ENCODE measurements around the gene LZTFL1.
A peak's percentile ranks its signal among the peaks of the same experiment; 100 is the strongest.

LZTFL1 gene

GRCh38 chr3:45884368-45885201, 42.7 kb upstream of the LZTFL1 start:
- TF ChIP-seq CTCF (IDR thresholded peaks at IDR 0.05; ENCODE audit: low read length, missing control alignments): no peak
- no peak overlapping the region for H3K4me3 ChIP-seq (replicated peaks; ENCODE audit: low read depth, low read length)
- no peak for DNase-seq (ENCODE audit: low read depth)

GRCh38 chr3:45881078-45882022, 39.4 kb upstream of the LZTFL1 start:
- TF ChIP-seq CTCF (IDR thresholded peaks at IDR 0.05; ENCODE audit: low read length, missing control alignments): no peak
- DNase-seq (ENCODE audit: low read depth): peak; percentile 17
- H3K4me3 ChIP-seq (replicated peaks; ENCODE audit: low read depth, low read length): no peak overlapping the region

GRCh38 chr3:45880725-45881077, 38.8 kb upstream of the LZTFL1 start:
- DNase-seq (ENCODE audit: low read depth): no peak
- no peak for TF ChIP-seq CTCF (IDR thresholded peaks at IDR 0.05; ENCODE audit: low read length, missing control alignments)
- H3K4me3 ChIP-seq (replicated peaks; ENCODE audit: low read depth, low read length): no peak overlapping the region

GRCh38 chr3:45878124-45878523, 36.2 kb upstream of the LZTFL1 start:
- TF ChIP-seq CTCF (IDR thresholded peaks at IDR 0.05; ENCODE audit: low read length, missing control alignments): no peak
- no peak overlapping the region for H3K4me3 ChIP-seq (replicated peaks; ENCODE audit: low read depth, low read length)
- DNase-seq (ENCODE audit: low read depth): no peak

GRCh38 chr3:45874677-45875346, 32.9 kb upstream of the LZTFL1 start:
- DNase-seq (ENCODE audit: low read depth): no peak
- no peak for TF ChIP-seq CTCF (IDR thresholded peaks at IDR 0.05; ENCODE audit: low read length, missing control alignments)
- H3K4me3 ChIP-seq (replicated peaks; ENCODE audit: low read depth, low read length): no peak overlapping the region

- DNase-seq (ENCODE audit: low read depth): no peak
- TF ChIP-seq CTCF (IDR thresholded peaks at IDR 0.05; ENCODE audit: low read length, missing control alignments): no peak
- H3K4me3 ChIP-seq (replicated peaks; ENCODE audit: low read depth, low read length): no peak overlapping the region
These were observed 31.7 kb upstream of the LZTFL1 start for GRCh38 chr3:45873638-45874037.

All from fibroblast of pulmonary artery (primary cell).